ENCODE data around the gene DOK6.

DNA sequence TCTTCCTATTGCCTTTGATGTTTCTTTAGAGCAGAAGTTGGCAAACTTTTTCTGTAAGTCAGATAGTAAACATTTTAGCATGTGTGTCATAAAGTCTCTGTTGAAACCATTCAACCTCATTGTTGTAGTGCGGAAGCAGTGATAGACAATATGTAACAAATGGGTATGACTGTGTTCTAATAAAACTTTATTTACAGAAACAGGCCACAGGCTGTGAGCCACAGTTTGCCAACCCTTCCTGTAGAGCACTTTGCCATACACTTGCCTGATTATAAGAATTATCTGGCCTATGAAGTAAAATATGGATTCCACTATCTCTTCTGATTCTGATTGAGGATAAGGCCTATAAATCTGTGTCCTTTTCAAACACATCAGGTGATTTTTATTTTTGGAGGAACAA is 237.4 kb downstream of the DOK6 start:
- TF ChIP-seq ZNF146 (CRISPR knock-in tag; IDR thresholded peaks at IDR 0.05; ENCODE audit: unreplicated experiment) (no peak), HDAC6 (IDR thresholded peaks at IDR 0.05; ENCODE audit: low read depth, low read length) (no peak), NR2C1 (IDR thresholded peaks at IDR 0.05) (no peak), NR2C1 (tag; IDR thresholded peaks at IDR 0.05) (no peak), CBX1 (IDR thresholded peaks at IDR 0.05; ENCODE audit: low read depth) (no peak), BCL6 (CRISPR knock-in tag; IDR thresholded peaks at IDR 0.05) (no peak), TRIM28 (IDR thresholded peaks at IDR 0.05) (no peak)
